A204.1 (cell line): ENCODE results near the gene ABHD10.
"Not testable (repeated sequence)": the region's sequence is repeated elsewhere in the genome, so short reads cannot be mapped to it uniquely, and the experiment has no call there.

Experiments used
- FAIRE-seq: peaks from 2 replicates; lab custom pipeline; 2012; peaks lifted over from hg19 to GRCh38; lab: Jason Lieb, UNC

ABHD10 gene

GRCh38 chr3:112034436-112034835, 55.6 kb downstream of the ABHD10 start, which contains the start of gene TMPRSS7:
TSS of gene TMPRSS7 (plus strand) at chr3:112034736. CDS start at chr3:112034846, 110 bp downstream.
- FAIRE-seq = no peak

GRCh38 chr3:112035241-112035640, 56.4 kb downstream of the ABHD10 start:
- no peak for FAIRE-seq

GRCh38 chr3:112037194-112037593, 58.4 kb downstream of the ABHD10 start:
- FAIRE-seq = not testable (repeated sequence)

GRCh38 chr3:112038863-112039262, 60.0 kb downstream of the ABHD10 start:
- no peak for FAIRE-seq

GRCh38 chr3:112041321-112041720, 62.5 kb downstream of the ABHD10 start:
- FAIRE-seq = no peak

GRCh38 chr3:112042842-112043280, 64.0 kb downstream of the ABHD10 start:
- no peak for FAIRE-seq
